GM21786 (cell line): Measurements from ENCODE around the gene PCDHA7.
"Not testable (repeated sequence)": the region's sequence is repeated elsewhere in the genome, so short reads cannot be mapped to it uniquely, and the experiment has no call there.

Experiments used
- ATAC-seq: cut with Tn5 transposase; IDR thresholded peaks from one replicate; pipeline ENCODE4 v1.9.1; 2021; ENCODE audit not compliant: unreplicated experiment

PCDHA7 gene

GRCh38 chr5:140862441-140863295 lies 28.6 kb downstream of the PCDHA7 start:
- ATAC-seq: no peak

GRCh38 chr5:140868721-140869554 lies 34.9 kb downstream of the PCDHA7 start, which contains the start of gene PCDHA11:
TSS of gene PCDHA11 (plus strand) at chr5:140868957. CDS start at chr5:140869104, 147 bp downstream.
- no peak for ATAC-seq

DNA sequence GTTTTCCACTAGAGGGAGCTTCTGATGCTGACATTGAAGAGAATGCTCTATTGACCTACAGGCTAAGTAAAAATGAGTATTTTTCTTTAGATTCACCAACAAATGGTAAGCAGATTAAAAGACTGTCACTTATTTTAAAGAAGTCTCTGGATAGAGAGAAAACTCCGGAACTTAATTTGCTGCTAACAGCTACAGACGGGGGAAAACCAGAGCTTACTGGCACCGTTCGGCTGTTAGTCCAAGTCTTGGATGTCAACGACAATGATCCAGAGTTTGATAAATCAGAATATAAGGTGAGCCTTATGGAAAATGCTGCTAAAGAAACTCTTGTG lies 35.5 kb downstream of the PCDHA7 start:
- no peak for ATAC-seq

GRCh38 chr5:140870221-140871201 lies 36.4 kb downstream of the PCDHA7 start:
- ATAC-seq: no peak

DNA sequence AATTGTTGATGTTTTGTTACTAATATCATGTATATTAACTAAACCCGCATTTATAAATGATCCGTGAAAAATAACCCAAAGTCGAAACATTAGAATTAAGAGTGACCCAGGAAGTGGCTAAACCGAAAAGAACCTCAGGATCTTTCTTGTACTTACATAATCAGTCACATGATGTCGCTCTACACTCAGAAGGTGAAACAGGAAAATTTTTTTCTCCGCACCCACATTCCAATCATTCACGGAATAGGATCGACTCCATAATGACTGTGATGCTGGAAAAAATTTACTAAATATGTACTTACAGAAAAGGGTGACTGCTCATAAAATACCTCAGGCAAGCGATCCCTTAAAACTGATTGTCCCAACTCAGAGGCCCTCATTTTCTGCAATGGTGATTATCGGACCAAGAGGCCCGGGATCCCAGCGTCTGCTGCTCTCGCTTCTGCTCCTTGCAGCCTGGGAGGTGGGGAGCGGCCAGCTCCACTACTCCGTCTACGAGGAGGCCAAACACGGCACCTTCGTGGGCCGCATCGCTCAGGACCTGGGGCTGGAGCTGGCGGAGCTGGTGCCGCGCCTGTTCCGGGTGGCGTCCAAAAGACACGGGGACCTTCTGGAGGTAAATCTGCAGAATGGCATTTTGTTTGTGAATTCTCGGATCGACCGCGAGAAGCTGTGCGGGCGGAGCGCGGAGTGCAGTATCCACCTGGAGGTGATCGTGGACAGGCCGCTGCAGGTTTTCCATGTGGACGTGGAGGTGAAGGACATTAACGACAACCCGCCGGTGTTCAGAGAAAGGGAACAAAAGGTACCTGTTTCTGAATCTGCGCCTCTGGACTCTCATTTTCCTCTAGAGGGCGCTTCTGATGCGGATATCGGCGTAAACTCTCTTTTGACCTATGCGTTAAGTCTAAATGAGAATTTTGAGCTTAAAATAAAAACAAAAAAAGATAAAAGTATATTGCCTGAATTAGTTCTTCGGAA lies 41.3 kb downstream of the PCDHA7 start, which contains the start of gene PCDHA12:
PCDHA12 (plus strand) TSS at position 224 of the 981 bp plus-strand sequence; CDS start at position 389, 165 bp downstream.
- no peak for ATAC-seq

DNA sequence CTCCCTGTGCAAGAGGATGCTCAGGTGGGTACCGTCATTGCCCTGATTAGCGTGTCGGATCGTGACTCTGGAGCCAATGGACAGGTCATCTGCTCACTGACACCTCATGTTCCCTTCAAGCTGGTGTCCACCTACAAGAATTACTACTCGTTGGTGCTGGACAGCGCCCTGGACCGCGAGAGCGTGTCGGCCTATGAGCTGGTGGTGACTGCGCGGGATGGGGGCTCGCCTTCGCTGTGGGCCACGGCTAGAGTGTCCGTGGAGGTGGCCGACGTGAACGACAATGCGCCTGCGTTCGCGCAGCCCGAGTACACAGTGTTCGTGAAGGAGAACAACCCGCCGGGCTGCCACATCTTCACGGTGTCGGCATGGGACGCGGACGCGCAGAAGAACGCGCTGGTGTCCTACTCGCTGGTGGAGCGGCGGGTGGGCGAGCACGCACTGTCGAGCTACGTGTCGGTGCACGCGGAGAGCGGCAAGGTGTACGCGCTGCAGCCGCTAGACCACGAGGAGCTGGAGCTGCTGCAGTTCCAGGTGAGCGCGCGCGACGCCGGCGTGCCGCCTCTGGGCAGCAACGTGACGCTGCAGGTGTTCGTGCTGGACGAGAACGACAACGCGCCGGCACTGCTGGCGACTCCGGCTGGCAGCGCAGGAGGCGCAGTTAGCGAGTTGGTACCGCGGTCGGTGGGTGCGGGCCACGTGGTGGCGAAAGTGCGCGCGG lies 42.6 kb downstream of the PCDHA7 start:
- not testable (repeated sequence) for ATAC-seq

DNA sequence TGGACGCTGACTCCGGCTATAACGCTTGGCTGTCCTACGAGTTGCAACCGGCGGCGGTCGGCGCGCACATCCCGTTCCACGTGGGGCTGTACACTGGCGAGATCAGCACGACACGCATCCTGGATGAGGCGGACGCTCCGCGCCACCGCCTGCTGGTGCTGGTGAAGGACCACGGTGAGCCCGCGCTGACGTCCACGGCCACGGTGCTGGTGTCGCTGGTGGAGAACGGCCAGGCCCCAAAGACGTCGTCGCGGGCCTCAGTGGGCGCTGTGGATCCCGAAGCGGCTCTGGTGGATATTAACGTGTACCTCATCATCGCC lies 43.2 kb downstream of the PCDHA7 start:
- no peak for ATAC-seq

DNA sequence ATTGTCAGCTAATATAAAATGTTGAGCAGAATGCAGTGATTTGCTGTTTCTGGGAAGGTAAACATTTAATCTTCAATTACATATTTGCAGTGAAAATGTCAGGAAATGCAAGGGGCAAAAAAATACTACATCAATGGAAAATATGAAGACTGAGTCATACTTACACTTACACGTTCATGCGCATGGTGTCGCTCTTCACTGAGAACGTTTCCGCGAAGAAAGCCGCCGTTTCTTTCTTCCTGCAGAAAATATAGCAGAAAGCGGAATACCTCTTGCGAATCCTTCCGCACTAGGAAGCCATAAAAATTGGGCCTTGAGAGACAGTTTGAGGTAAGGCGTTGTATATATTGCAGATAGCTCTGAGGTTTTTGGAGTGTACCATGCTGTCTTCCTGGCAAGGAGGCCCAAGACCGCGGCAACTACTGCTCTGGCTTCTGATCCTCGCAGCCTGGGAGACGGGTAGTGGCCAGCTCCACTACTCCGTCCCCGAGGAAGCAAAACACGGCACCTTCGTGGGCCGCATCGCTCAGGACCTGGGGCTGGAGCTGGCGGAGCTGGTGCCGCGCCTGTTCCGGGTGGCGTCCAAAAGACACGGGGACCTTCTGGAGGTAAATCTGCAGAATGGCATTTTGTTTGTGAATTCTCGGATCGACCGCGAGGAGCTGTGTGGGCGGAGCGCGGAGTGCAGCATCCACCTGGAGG lies 48.0 kb downstream of the PCDHA7 start, which contains the start of gene PCDHA13:
PCDHA13 (plus strand) TSS at position 236 of the 702 bp plus-strand sequence; CDS start at position 381, 145 bp downstream.
- ATAC-seq: no peak

DNA sequence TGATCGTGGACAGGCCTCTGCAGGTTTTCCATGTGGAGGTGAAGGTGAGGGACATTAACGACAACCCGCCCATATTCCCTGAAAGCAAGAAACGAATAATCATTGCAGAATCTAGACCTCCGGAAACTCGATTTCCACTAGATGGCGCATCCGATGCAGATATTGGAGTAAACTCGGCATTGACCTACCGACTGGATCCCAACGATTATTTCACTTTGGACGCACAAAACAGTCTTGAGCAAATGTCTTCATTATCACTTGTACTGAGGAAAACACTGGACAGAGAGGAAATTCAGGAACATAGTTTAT lies 48.5 kb downstream of the PCDHA7 start:
- no peak for ATAC-seq

GRCh38 chr5:140883373-140883772 lies 49.3 kb downstream of the PCDHA7 start:
- no peak for ATAC-seq

DNA sequence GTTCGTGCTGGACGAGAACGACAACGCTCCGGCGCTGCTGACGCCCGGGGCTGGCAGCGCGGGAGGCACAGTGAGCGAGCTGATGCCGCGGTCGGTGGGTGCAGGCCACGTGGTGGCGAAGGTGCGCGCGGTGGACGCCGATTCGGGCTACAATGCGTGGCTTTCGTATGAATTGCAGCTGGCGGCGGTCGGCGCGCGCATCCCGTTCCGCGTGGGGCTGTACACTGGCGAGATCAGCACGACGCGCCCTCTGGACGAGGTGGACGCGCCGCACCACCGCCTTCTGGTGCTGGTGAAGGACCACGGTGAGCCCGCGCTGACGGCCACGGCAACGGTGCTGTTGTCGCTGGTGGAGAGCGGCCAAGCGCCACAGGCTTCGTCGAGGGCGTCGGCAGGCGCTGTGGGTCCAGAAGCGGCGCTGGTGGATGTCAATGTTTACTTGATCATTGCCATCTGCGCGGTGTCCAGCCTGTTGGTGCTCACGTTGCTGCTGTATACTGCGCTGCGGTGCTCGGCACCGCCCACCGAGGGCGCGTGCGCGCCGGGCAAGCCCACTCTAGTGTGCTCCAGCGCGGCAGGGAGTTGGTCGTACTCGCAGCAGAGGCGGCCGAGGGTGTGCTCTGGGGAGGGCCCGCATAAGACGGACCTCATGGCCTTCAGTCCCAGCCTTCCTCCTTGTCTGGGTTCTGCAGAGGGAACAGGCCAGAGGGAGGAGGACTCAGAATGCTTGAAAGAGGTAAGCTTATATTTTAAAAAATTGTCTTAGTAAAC lies 50.0 kb downstream of the PCDHA7 start:
- no peak for ATAC-seq
